Activated T-helper 1 cell treated with Interleukin-2 at 50 U/mL for 16 hours (primary cell): ENCODE results near the gene RAB17.
"Not testable (repeated sequence)": the region's sequence is repeated elsewhere in the genome, so short reads cannot be mapped to it uniquely, and the experiment has no call there.

Source experiments
- DNase-seq: peaks from one replicate; pipeline ENCODE4 v3.0.0-alpha.2; 2020; ENCODE audit warnings: low read depth

Gene RAB17

DNA sequence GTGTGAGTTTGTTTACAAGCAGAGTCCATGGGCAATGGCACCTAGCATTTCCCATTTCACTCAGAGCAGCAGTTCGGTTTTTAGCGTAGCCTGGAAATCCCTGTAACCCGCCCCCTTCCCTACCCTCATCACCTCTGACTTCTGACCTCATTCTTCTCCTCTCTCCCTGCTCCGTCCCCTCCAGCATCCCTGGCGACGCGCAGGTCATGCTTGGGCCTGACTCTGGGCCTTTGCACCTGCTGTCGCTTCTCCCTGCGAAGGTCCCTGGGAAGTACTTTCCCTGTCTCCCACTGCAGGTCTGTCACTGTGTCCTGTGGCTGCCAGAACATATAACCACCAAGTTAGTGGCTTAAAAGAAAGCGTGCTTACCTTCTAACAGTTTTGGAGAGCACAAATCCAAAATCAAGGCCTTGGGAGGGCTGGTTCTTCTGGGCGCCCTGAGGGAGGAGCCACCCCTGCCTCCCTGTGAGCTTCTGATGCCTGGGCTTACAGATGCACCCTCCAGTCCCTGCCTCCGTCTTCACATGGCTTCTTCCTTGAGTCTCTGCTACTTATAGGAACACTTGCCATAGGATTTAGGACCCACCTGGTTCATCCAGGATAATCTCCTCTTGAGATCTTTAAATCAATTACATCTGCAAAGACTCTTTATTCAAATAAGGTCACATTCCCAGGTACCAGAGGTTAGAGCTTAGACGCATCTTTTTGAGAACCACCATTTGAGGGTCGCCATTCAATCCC, 8.1 kb upstream of the RAB17 start:
- DNase-seq = no peak

DNA sequence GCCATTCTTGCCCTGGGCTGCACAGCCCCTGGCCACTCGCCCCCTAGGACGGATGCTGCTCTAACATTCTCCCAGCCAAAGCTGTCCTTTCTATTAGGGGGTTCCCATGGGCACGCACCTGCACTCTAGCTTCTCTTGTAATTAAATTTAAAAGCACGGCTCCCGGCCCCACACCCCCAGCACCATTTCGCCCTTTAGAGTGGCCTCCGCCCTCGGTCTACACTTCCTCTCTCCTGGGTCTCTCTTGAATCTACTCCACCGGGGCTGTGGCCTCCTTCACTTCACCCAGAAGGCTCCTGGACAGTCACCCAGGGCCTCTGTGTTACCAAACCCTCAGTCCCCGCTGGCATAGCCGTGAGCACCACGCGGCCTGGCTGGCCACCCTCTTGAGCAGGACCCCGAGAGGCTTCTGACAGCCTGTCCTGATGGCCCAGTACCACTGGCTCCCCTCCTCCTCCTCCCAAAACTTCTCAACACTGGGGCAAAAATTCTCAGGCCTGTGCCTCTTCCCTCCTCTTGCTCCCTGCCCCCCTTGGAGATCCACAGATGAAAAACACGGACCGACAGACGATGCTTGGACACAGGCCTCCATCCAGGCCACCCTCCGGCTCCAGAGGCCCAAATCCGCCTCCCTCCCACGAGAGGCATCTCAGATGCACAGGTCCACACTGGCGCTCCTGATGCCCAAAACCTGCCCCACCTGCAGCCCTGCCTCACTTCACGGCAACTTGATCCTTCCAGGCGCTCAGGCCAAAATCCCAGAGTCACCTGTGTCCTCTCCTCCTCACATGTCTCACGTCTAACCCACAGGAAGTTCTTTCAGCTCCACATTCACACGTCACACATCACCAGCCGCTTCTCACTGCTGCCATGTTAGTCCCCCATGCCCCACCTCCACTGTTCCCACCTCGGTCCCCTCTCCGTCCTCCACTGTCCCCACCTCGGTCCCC, 6.9 kb upstream of the RAB17 start:
- DNase-seq = no peak

DNA sequence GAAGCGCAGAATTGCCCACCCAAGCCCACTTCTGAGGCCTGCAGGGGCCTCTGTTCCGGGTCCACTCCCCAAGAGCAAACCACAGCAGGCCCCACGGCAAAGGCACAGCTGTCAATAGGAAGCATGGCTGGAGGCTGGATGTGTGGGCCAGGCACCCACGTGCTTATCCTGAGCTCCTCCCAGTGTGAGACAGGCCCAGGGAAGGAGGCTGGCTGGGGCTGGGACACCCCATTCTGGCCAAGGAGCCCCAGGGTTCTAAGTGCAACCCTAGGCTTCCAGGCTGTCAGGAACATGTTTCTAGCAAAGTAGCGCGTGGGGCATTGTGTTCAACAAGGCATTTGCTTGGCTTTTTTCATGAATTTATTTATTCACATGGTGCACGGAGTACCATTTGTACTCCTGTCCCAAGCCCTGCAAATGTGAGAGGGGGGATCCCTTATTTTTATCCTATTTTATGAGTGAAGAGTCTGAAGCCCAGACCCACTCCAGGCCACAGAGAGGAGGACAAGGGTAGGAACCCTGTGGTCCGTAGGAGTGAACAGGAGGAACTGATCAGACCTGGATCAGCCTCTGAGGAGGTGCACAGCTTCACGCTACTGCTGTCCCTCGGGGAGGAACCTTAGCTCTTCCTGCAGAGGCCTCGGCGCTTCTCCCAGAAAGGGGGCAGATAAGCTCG, 6.1 kb upstream of the RAB17 start:
- no peak for DNase-seq

DNA sequence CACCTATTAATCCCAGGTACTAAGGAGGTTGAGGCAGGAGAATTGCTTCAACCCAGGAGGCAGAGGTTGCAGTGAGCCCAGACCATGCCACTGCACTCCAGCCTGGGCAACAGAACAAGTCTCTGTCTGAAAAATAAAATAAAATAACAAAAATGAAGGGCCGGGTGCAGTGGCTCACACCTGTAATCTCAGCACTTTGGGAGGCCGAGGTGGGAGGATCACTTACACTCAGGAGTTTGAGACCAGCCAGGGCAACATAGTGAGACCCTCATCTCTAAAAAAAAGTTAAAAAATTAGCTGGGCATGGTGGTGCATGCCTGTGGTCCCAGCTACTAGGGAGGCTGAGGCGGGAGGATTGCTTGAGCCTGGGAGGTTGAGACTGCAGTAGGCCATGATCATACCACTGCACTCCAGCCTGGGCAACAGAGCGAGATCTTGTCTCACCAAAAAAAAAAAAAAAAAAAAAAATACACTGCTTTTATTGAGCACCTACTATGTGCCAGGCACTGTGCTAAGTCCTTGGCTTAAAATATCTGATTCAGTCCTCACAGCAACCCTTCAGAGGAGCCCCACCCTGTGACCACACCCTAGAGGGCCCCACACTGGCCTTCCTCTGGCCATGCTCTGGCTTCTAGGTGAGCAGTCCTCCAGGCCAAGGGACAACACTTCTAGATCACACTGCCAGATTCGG, 5.4 kb upstream of the RAB17 start:
- DNase-seq = not testable (repeated sequence)

DNA sequence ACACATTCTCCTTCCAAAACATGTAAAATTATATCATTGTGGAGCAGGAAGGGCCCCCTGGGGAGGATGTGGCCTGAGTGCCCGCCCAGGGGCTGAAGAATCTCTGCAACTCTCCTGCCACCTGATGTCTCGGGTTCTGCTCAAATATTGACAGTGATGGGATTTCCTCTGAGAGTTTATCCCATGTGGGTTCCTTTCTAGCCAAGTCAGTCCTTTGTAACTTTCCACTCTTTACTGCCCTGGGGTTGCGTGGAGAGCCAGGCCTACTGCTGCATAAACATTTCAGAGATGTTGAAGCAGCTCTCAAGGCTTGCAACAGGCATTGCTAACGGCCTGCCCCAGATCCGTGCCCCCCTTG, 4.0 kb upstream of the RAB17 start:
- no peak for DNase-seq

DNA sequence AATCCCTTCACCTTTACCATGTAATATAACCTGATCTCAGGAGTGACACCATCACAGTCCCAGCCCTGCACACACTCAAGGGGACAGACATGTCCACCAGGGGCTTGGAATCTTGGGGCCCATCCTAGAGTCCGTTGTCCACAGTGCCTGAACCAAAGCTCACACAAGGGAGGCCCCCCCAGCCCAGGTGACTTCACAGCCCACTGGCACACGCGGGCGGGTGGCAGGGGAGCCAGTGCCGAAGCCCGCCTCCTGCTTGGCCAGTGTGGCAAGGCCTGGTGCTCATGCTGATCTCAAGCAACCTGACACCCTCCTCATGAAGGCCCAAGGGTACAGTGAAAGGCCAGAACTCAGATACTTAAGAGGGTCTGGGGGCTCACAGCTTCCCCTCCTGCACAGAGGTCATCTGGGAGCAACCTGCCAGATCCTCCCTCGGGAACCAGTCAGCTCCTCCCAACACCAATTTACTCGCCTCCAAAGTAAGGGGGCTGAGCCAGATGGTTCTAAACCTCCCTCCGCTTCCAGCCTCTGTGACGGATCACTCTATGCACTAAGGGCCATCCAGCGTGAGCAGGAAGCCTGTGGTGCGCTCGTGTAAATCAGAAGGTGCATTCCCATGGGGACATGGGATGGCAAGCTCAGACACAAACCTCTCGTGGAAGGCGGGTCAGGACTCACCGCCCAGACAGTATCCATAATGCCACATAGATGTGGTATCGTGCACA, 3.2 kb upstream of the RAB17 start:
- no peak for DNase-seq

DNA sequence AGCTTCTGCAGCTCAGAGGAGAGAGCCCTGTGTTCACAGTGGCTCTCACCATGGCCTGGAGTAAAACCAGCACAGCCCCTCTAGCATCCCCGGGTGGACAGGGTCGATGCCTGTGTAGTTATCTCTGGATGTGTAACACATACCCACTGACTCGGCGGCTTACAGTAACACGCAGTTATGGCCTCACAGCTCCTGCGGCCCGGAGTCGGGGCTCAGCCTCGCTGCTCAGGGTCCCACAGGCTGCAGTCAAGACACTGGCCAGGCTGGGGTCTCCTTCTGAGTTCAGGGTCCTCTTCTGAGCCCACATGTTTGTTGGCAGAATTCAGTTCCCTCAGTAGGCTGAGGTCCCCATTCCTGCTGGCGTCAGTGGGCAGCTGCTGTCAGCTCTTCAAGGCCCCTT, 2.5 kb upstream of the RAB17 start:
- no peak for DNase-seq

DNA sequence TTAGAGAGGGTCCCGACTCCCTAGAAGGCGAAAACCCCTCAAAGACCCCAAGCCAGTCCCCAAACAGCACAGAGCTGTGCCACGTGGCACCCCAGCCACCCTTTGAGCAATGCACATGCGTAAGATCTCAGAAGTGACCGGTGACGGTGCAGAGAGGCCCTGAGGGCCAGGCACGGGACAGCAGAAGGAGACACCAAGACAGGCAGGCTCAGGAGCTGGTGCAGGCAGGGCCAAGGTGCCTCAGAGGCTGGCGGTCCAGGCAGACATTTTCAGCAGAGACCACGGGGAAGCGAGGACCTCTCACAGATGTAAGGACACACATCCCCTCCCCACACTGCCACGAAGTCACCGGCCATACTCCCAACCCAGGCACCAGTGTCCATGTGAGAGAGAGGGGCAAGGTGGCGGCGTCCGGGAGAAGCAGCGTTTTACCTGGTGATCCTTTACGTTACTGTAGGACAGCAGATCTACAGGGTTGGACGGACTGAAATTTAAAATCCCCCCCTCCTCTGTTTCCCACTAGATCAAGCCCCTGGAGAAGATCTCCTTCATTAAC, 2.0 kb upstream of the RAB17 start:
- no peak for DNase-seq

DNA sequence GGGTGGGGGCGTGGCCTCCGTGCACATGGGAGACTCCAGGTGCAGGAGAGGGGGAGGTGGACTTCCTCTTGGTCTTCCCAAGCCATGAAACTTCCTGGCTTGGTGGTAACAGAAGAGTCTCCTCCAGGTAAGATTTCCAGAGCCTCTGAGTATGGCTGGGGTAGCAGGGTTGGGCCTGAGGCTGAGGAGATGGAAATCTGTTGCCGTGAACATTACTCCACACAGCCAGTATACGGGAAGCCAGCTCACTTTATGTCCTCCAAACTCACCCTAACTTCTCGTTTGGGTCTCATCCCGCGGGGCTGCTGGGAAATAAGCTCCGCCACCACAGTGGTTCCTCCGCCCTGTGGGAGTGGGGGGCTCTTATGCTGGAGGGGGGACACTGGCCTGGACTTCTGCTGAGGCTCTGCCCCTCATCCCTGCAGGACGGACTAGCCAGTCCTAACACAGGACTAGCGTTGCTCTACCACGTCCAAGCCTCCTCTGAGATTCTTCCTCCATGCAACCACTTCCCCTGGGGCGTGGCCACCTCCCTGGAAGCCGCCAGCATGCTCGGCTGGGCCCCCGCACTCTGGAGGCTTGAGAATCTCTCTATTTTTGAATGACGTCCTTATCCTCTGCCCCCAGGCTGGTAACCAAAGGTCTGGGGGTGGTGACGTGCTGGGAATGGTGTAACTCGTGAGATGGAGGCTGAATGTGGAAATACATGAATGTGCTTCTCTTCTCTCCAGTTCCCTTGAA, 777 bp upstream of the RAB17 start:
- DNase-seq = no peak

DNA sequence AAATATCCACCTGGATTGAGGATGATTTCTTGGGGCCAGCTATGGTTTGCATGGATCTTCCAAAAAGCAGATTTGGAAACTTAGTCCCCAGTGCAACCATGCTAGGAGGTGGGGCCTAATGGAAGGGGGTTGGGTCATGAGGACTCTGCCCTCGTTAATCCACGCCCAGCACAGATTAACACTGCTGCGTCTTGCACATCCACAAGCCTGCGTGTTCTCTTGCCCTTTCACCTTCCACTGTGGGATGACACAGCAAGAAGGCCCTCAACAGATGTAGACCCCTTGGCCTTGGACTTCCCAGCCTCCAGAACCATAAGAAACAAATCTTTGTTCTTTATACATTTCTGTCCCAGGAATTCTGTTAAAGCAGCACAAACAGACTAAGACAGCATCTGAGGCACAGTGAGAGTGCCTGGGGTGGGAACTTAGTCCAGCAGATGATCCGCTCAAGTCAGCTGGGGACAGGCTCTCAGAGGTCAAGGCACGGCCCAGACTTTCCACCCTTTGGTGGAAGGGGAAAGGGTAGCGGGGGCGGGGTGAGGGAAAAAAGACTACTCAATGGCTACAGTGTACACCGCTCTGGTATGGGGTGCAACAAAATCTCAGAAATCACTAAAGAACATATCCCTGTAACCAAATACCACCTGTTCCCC, 2.4 kb downstream of the RAB17 start:
- DNase-seq = no peak

DNA sequence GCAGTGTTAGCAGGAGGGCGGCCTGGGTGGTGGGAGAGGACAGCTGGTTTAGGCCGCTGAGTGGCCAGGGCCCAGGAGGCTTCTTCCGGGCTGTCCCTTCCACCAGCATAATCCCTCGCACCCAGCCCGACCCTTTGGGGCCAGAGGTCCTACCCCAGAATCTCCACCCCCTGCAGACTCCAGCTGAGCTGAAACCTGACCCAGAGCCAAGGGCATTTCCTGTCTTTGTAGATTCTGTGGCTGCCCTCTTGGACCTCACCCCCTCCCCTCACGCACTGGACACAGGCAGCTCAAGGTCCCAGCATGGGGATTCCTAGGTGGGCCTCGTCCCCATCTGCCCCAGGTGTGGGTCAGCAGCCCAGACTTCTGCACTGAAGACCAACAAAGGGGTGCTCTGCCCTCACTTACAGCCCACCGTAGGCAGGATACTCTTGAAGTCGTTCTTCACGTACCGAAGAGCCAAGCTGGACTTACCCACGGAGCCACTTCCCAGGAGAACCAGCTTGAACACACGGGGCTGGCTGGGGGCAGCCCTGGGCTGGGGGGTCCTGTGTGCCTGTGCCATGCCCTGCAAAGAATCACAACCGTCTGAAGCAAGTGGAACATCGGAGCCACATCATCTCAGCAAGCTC, 4.8 kb downstream of the RAB17 start:
- DNase-seq = no peak

DNA sequence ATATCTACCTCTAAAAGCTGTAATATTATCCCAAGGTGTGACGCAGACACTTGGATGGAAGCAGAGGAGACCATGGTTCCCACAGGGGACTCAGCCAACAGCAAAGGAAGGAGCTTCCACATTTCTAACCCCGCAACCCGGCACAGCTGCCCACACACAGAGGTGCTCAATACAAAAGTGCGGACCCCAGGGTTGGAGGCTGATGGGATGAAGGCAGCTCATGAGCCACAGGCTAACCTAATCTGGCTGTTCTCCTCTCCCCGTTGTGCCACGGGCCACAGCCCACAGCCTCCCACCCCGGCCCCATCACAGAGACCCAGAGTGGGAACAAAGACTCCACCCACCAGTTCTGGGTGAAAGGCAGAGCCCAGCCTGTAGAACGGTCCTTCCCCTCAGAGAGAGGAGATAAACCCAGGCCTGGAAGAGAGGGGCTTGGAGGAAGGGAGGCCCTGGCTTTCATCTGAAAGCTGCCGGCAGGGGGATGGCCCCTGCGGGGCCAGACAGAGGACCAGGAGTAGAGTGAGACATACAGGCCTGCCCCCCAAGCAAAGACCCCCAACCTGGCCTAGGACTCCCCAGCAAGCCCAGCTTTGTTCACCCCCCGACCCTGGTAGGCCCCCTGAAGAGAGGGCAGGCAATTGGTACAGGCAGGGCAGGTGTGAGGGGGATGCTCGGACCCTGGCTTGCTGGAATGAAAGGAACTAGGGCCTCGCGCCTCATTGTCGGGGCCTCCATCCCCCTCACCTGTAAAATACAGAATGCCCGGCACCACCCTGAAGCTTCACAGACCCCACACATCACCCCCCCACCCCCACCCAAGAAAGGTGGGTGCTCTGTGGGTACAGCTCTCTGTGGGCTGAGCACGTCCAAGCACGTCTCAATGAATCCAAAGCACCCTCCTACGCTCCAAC, 6.9 kb downstream of the RAB17 start:
- DNase-seq = no peak

DNA sequence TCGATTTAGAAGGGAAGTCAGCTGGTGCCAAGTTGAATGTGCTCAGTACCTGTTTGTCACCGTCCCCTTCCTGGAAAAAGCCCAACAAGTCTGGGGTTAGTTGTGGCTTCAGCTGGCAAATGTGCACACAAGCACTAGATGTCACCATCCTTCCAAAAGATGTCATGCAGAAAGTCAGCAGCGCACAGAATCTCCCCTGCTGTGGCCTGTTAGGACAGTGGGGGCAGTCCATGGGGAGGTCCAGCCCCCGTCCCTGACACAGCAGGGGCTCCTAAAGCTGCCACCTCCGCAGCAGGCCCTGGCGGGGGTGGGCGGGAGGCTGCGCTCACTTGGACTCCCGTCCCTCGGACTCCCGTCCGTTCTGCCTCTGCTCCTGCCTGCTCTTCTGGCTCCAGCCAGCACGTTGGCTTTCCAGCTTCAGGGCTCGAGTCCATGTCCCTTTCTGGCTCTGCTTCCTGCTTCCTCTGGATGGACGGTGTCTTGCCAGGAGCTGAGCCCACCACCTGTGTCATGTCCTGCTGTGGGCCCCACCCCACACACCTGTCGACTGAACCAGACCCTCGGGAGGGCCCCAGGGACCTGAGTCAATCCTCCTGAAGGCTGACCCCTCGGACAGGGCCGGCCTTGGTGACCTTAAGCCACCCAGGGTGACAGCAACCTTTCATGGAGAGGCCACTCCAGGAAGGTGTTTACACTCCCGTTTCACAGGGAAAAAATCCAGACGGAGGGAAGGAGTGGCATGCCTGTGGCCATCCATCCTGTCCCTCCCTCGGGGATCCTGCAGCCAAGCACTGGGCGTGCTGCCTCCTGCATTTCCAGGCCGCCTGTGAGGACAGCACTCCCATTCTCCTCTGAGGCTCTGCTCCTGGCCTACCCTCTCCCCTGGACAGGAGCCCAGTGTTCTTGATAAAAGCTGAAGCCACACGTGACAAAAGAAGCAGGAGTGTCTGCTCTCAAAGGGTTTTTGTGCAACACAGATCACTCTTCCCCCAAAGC, 8.5 kb downstream of the RAB17 start:
- no peak for DNase-seq

DNA sequence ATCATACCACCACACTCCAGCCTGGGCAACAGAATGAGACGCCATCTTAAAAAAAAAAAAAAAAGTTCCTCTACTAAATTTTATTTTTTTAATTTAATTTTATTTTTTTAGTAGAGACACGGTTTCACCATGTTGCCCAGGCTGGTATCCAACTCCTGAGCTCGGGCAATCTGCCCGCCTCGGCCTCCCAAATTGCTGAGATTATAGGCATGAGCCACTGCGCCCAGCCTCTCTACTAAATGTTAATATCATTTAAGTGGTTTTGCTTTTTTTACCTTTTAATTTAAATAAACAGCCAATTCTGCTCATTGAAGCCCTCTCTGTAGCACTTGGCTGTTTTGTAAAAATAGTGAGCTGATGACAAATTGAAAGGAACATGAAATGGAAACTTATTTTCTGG, 9.2 kb downstream of the RAB17 start:
- DNase-seq = no peak

DNA sequence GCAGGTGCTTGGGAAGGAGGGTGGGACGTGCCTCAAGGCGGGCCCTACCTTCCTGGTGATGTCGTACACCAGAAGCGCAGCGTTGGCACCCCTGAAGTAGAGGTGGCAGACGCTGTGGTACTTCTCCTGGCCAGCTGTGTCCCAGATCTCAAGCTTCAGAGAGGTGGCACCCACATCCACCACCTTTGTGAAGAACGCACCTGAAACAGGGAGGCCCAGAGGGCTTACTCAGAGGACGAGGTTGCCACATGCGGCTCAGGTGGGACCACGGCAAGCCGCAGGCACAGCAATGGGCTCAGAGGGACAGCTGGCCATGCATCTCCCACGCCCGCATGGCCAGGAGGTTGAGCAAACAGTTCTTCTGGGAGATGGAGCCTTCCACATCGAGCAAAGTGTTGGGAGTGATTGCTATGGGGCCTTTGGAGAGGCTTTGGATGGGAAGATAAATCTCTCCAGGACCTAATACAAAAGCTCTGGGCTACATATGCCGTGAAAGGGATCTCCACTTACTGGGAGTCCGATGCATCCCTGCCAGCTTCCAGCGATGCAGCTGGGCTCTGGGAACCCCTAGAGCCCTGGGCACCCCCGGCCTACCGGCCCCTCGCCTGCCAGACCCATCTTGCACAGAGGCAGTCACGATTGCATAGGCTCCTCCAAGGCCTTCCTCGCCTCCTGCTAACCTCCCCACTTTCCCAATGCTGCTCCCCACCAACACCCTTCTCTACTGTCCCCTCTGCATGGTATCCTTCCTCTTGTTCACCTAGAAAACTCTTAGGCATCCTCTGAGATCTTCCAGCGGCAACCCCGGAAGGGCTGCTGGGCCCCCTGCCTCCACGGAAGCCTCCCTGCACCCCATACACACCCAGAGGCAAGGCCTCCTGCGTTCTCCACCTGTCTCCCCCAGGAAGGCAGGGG, 12.3 kb downstream of the RAB17 start:
- no peak for DNase-seq

DNA sequence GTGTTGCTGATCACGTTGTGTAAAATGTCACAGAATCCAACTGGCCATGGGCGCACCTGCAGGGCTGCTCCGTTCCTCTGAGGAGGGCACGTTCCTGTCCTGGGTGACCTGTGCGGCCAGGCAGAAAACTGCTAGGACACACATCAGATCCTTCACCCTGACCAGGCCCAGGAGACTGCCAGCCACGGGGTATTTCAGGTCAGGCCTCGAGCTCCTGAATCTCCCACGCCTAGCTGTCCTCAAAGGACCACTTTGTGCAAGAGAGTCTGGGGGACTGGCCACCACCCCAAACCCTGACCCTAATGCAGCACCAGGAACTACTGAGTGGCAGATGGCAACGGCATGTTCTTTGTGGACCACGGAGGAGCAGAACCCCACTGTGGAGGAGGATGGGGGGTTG, 13.1 kb downstream of the RAB17 start:
- DNase-seq = no peak
